Endothelial cell of umbilical vein (primary cell): ENCODE data around the gene ZMIZ1.

Experiments
- CTCF ChIP-seq, 2 donors: IDR thresholded peaks; 1 replicate in 1 of 2; 2 replicates in 1 of 2; pipeline ENCODE4 v1.5.1; 2011; ENCODE audit warnings: low read length in 2 of 2, mild to moderate bottlenecking in 2 of 2, moderate library complexity in 2 of 2, control low read depth in 1 of 2, inconsistent platforms in 1 of 2, low read depth in 1 of 2; ENCODE audit not compliant: insufficient read depth in 1 of 2; ENCODE audit errors: extremely low read depth in 1 of 2
- EZH2 ChIP-seq: IDR thresholded peaks from 2 replicates; pipeline ENCODE4 v1.6.1; 2012; ENCODE audit warnings: borderline replicate concordance, low read depth, mild to moderate bottlenecking, moderate library complexity, low read length, inconsistent platforms; ENCODE audit not compliant: severe bottlenecking
- GATA2 ChIP-seq: IDR thresholded peaks from 2 replicates; pipeline ENCODE4 v1.7.0; 2011; ENCODE audit warnings: low read depth, mild to moderate bottlenecking, moderate library complexity, mixed read lengths, low read length; ENCODE audit not compliant: insufficient read length, insufficient read depth
- JUN ChIP-seq: IDR thresholded peaks from 2 replicates; pipeline ENCODE4 v1.6.1; 2011; ENCODE audit warnings: borderline replicate concordance, low read depth; ENCODE audit not compliant: insufficient read length, insufficient read depth
- MYC ChIP-seq: IDR thresholded peaks from one replicate; pipeline ENCODE4 v1.6.1; 2011; ENCODE audit warnings: mild to moderate bottlenecking, low read depth, low read length
- POLR2A ChIP-seq: IDR thresholded peaks from 2 replicates; pipeline ENCODE4 v1.6.1; 2012; ENCODE audit warnings: low read depth, mild to moderate bottlenecking, control low read depth, low read length
- POLR2AphosphoS5 ChIP-seq: IDR thresholded peaks from 2 replicates; pipeline ENCODE4 v1.6.1; 2012; ENCODE audit warnings: low read depth, mild to moderate bottlenecking, control low read depth, low read length, moderate library complexity; ENCODE audit not compliant: insufficient read depth

GRCh38 chr10:79130255-79130654 is 61.5 kb downstream of the ZMIZ1 start:
- TF ChIP-seq CTCF (IDR thresholded peaks at IDR 0.05; ENCODE audit: extremely low read depth in 1 of 2, insufficient read depth in 1 of 2, low read depth in 1 of 2, low read length in 2 of 2) (no peak), POLR2A (no peak), MYC (no peak), EZH2 (no peak), POLR2AphosphoS5 (no peak), JUN (no peak), GATA2 (no peak)
